GM10248 (cell line): ENCODE results near the gene MON1A.
A peak's percentile ranks its signal among the peaks of the same experiment; 100 is the strongest.

Source experiments
- CTCF ChIA-PET: fragments of 300-600 bp; sonication (Branson Sonifier 250); formaldehyde crosslinking; extraction: SDS; loops from one replicate; lab custom pipeline; 2021; ENCODE audit warnings: antibody characterized with exemption; lab: Yijun Ruan, JAX
- POLR2A ChIA-PET: fragments of 350-650 bp; sonication (Branson Sonifier 250); formaldehyde crosslinking; extraction: SDS; loops from one replicate; lab custom pipeline; 2020; ENCODE audit warnings: antibody characterized with exemption; lab: Yijun Ruan, JAX
- DNase-seq: peaks from one replicate; pipeline ENCODE4 v3.0.0; 2012; ENCODE audit errors: extremely low spot score
- CTCF ChIP-seq: IDR thresholded peaks from 2 replicates; pipeline ENCODE4 v1.5.1; 2012; ENCODE audit warnings: mild to moderate bottlenecking, low read depth; ENCODE audit errors: extremely low read depth, missing control alignments, control extremely low read depth

The MON1A gene

GRCh38 chr3:49929291-49930167 lies at the start of gene MON1A:
Gene MON1A (minus strand): TSS chr3:49929811. CDS start chr3:49913346, 16,465 bp downstream.
- POLR2A ChIA-PET, result interaction anchor here (0.6 to 1.6 kb wide), 4 partner anchors 10 to 909 kb away, joined by 3 to 22 read pairs (median 4); partner anchors contain the start of gene RBM6
- CTCF ChIA-PET, result interaction anchor here (0.8 to 3.2 kb wide), 15 partner anchors 10 to 390 kb away, joined by 3 to 22 read pairs (median 3); partner anchors contain the start of genes INKA1 and RBM6
- TF ChIP-seq CTCF, result no peak

GRCh38 chr3:49976942-49977341 lies 47.3 kb upstream of the MON1A start:
- CTCF ChIA-PET, result no interaction called here
- no peak for DNase-seq
- POLR2A ChIA-PET, result no interaction called here

More at GRCh38 chr3:49929291-49930167, at the start of gene MON1A:
- peak; percentile 91 for DNase-seq

GRCh38 chr3:49972656-49973055 lies 43.0 kb upstream of the MON1A start:
- TF ChIP-seq CTCF, result no peak
- ChIA-PET POLR2A (interaction anchor here (0.6 kb wide), 1 partner anchor 32 kb away, joined by 5 read pairs; no protein-coding TSS in a partner anchor), CTCF (interaction anchor here (0.7 to 1.3 kb wide), 2 partner anchors 9 to 14 kb away, joined by 4 read pairs; no protein-coding TSS in a partner anchor)
- DNase-seq, result no peak

More at GRCh38 chr3:49976942-49977341, 47.3 kb upstream of the MON1A start:
- TF ChIP-seq CTCF, result no peak

GRCh38 chr3:49968346-49968745 lies 38.7 kb upstream of the MON1A start:
- POLR2A ChIA-PET, result no interaction called here
- no peak for DNase-seq
- TF ChIP-seq CTCF, result no peak
- CTCF ChIA-PET, result no interaction called here

GRCh38 chr3:49967291-49967690 lies 37.7 kb upstream of the MON1A start:
- POLR2A ChIA-PET, result no interaction called here
- CTCF ChIA-PET, result interaction anchor here (1.1 kb wide), 1 partner anchor 22 kb away, joined by 3 read pairs; no protein-coding TSS in a partner anchor
- TF ChIP-seq CTCF, result no peak
- no peak for DNase-seq

GRCh38 chr3:49966233-49966942 lies 36.8 kb upstream of the MON1A start:
- POLR2A ChIA-PET, result no interaction called here
- no peak for DNase-seq
- TF ChIP-seq CTCF, result no peak

More at GRCh38 chr3:49966233-49966942, 36.8 kb upstream of the MON1A start:
- CTCF ChIA-PET, result interaction anchor here (1.1 to 1.5 kb wide), 2 partner anchors 21 to 104 kb away, joined by 3 read pairs; no protein-coding TSS in a partner anchor
